ENCODE data around the gene NDE1.

NDE1 gene

DNA sequence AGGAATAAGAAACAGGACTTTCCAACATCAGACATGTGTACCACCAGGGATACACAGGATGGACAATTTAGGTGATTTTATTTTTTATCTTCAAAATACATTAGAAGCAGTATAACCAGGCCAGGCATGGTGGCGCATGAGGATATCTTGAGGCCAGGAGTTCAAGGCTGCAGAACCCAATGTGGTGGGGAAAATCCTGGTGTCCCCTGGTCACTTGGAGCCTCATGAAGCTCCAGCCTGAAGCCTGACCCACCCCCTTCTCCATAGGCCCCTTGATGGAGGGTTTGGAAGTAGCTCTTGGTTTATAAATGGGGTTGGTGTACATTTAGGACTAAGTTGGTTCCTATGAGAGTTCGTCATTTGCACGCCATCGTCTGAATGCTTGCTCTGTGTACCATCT lies 118.2 kb downstream of the NDE1 start:
- TF ChIP-seq, protein P1, sequence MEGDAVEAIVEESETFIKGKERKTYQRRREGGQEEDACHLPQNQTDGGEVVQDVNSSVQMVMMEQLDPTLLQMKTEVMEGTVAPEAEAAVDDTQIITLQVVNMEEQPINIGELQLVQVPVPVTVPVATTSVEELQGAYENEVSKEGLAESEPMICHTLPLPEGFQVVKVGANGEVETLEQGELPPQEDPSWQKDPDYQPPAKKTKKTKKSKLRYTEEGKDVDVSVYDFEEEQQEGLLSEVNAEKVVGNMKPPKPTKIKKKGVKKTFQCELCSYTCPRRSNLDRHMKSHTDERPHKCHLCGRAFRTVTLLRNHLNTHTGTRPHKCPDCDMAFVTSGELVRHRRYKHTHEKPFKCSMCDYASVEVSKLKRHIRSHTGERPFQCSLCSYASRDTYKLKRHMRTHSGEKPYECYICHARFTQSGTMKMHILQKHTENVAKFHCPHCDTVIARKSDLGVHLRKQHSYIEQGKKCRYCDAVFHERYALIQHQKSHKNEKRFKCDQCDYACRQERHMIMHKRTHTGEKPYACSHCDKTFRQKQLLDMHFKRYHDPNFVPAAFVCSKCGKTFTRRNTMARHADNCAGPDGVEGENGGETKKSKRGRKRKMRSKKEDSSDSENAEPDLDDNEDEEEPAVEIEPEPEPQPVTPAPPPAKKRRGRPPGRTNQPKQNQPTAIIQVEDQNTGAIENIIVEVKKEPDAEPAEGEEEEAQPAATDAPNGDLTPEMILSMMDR (IDR thresholded peaks at IDR 0.05; ENCODE audit: low read depth, low read length): no peak

GRCh38 chr16:15769239-15769638 lies 119.2 kb downstream of the NDE1 start:
- Histone ChIP-seq H3K4me1 (no peaks in the 10 kb centered on the region), H3K27me3 (no peaks in the 10 kb centered on the region), H3K9me3 (no peaks in the 10 kb centered on the region), H3K4me3 (ENCODE audit: low read depth, low read length) (no peak overlapping the region), H3K36me3 (no peaks in the 10 kb centered on the region)
- DNase-seq: no peak
- TF ChIP-seq, protein P1 (IDR thresholded peaks at IDR 0.05; ENCODE audit: low read depth, low read length): no peak

More for the DNA sequence above, 118.2 kb downstream of the NDE1 start:
- no peaks in the 10 kb centered on the region for H3K27me3 ChIP-seq
- DNase-seq: no peak
- H3K36me3 ChIP-seq: no peaks in the 10 kb centered on the region
- no peak overlapping the region for H3K4me3 ChIP-seq (ENCODE audit: low read depth, low read length)
- no peaks in the 10 kb centered on the region for H3K9me3 ChIP-seq
- H3K4me1 ChIP-seq: no peaks in the 10 kb centered on the region

- Histone ChIP-seq H3K9me3 (no peaks in the 10 kb centered on the region), H3K27me3 (no peaks in the 10 kb centered on the region), H3K4me3 (ENCODE audit: low read depth, low read length) (no peak overlapping the region), H3K4me1 (no peaks in the 10 kb centered on the region), H3K36me3 (no peaks in the 10 kb centered on the region)
- TF ChIP-seq, protein P1 (IDR thresholded peaks at IDR 0.05; ENCODE audit: low read depth, low read length): no peak
- DNase-seq: no peak
Measured at GRCh38 chr16:15770107-15770506, 120.1 kb downstream of the NDE1 start.

GRCh38 chr16:15770512-15770911 lies 120.5 kb downstream of the NDE1 start:
- Histone ChIP-seq H3K4me1 (no peaks in the 10 kb centered on the region), H3K4me3 (ENCODE audit: low read depth, low read length) (no peak overlapping the region), H3K36me3 (no peaks in the 10 kb centered on the region), H3K9me3 (no peaks in the 10 kb centered on the region), H3K27me3 (peaks cover under 1% of the 10 kb centered on the region; the same call in 1 of the 2 replicates)
- no peak for DNase-seq
- TF ChIP-seq, protein P1 (IDR thresholded peaks at IDR 0.05; ENCODE audit: low read depth, low read length): no peak

GRCh38 chr16:15771694-15772093 lies 121.6 kb downstream of the NDE1 start:
- TF ChIP-seq, protein P1 (IDR thresholded peaks at IDR 0.05; ENCODE audit: low read depth, low read length): no peak
- Histone ChIP-seq H3K4me3 (ENCODE audit: low read depth, low read length) (no peak overlapping the region), H3K9me3 (no peaks in the 10 kb centered on the region), H3K27me3 (peaks cover 5% of the 10 kb centered on the region), H3K4me1 (no peaks in the 10 kb centered on the region), H3K36me3 (no peaks in the 10 kb centered on the region)
- DNase-seq: no peak

GRCh38 chr16:15772579-15773293 lies 122.7 kb downstream of the NDE1 start:
- DNase-seq: no peak
- TF ChIP-seq, protein P1 (IDR thresholded peaks at IDR 0.05; ENCODE audit: low read depth, low read length): no peak
- H3K4me3 ChIP-seq (ENCODE audit: low read depth, low read length): no peak overlapping the region
- no peaks in the 10 kb centered on the region for H3K36me3 ChIP-seq
- H3K4me1 ChIP-seq: no peaks in the 10 kb centered on the region
- H3K27me3 ChIP-seq: peaks cover 5% of the 10 kb centered on the region
- H3K9me3 ChIP-seq: no peaks in the 10 kb centered on the region
